ENCODE results near the gene MATK.

GRCh38 chr19:3800996-3801395, 14.8 kb upstream of the MATK start:
- TF ChIP-seq CTCF (conservative IDR thresholded peaks at IDR 0.05) (no peak), ZFX (IDR thresholded peaks at IDR 0.05) (no peak)

All from C4-2B (cell line).